Stimulated activated CD8-positive, alpha-beta memory T cell treated with anti-CD3 and anti-CD28 coated beads, Interleukin-4, amount 100 ng/mL, for 4 hours (primary cell): ENCODE results near the gene GPR132.

ENCODE experiments used
- DNase-seq, 2 donors: peaks; one replicate each; pipeline ENCODE4 v3.0.0-alpha.2; 2020; ENCODE audit warnings: low read depth in 2 of 2, low spot score in 1 of 2

GPR132 gene

GRCh38 chr14:105023144-105023543 is 42.1 kb downstream of the GPR132 start:
- DNase-seq, result no peak

DNA sequence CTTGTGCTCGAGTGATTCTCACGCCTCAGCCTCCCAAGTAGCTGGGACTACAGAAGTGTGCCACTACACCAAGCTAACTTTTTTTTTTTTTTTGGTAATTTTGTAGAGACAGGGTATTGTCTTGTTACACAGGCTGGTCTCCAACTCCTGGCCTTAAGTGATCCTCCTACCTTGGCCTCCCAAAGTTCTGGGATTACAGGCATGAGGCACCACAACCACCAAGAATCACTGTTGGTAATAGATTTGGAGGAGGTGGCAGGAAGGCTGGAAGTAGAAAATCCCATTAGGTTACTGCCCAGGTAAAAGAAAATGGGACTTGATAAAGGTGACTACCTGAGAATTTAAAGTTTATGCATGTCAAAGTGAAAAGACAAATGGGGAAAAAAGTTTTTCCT is 43.0 kb downstream of the GPR132 start:
- no peak for DNase-seq

DNA sequence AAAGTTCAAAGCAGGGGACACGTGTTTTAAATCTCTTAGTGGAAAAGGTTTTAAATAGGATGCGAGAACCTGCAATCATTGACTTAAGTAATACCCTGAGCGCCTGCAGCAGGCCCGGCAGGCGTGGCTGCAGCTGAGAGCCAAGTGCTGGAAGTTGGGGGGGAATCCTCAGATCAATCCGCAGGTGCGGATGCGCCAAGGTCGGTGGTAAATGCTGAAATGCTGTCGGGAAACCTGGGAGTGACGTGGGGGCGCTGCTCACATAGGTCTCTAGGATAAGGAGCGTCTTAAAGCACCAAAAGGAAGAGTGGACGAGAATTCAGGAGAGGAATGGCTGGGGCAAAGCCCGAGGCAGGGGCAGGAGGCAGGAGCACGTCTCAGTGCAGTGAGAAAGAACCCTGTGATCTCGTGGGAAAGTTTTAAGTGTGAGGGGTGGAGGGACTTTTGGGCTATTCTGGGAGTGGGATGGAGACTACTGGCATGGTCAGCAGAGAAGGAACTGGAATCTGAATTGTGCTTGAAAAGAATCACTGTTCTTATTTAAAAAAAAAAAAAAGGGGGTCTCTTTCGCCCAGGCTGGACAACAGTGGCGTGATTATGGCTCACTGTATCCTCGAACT is 43.5 kb downstream of the GPR132 start:
- no peak for DNase-seq

GRCh38 chr14:105020815-105021655 is 44.2 kb downstream of the GPR132 start, which contains the start of gene CDCA4:
TSS of gene CDCA4 (minus strand) at chr14:105021083. CDS start at chr14:105011929, 9,154 bp downstream.
- peak; percentile 95 to 96 for DNase-seq

- peak; percentile 22 to 34 for DNase-seq
These were observed 45.1 kb downstream of the GPR132 start for GRCh38 chr14:105019861-105020814.

GRCh38 chr14:105018414-105018813 is 46.8 kb downstream of the GPR132 start:
- DNase-seq, result no peak

- no peak for DNase-seq
These were observed 49.3 kb downstream of the GPR132 start for GRCh38 chr14:105015905-105016304.

GRCh38 chr14:105015242-105015641 is 50.0 kb downstream of the GPR132 start:
- DNase-seq, result no peak

- no peak for DNase-seq
These were observed 50.6 kb downstream of the GPR132 start for GRCh38 chr14:105014631-105015030.

DNA sequence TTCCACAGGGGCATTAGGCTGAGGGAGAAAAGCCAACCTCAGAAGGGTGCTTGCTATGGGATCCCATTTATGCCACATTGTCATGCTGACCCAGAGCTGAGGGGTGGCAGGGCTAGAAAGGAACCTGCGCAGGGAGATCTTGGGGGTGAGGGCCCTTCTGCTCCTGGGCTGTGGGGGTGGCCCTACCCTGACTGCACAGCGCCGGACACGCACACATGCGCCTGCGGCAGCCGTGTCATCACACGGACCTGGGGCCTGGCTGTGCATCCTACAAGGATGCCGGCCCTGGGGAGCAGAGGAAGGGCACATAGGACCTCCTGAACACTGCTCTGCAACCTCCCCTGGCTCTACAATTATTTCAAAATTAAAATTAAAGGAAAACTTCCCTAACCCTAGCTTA is 51.2 kb downstream of the GPR132 start:
- no peak for DNase-seq

- no peak for DNase-seq
These were observed 52.0 kb downstream of the GPR132 start for GRCh38 chr14:105013150-105013785.

DNA sequence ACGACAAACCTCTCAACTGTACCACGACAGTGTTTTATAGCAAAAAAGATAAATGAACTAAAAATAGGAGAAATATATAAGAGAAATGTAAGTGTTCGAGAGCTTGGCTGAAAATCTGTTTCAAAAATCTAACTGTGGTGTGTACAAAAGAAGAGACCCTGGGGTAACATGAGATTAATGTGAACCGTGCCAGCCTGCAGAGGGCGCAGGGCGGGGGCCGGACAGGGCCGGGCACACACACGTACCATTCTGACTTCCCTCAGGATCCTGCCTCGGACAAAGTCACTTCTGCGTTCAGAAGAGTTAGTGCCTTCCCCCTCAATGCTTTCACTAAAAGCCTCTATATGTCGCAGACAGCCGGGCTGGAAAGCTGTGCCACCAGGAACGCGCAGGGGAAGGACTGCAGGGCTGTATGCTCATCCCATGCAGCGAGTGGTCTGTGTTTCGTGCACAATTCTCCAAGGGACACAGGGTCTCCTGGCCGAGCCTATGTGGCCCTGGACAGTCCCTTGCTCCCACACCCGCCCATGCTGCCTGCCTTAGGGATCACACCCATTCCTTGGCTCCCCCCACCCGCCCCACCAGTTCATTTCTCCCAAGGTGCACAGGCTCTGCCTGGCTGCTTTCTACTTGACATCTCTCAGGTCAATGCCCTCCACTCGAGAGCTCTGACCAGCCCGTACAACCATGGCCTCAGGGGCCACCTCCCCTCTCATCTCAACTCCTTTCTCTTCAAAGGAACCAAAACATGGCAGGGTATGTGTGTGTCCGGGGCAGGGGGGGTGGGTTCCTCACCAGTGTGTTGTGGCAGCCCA is 52.9 kb downstream of the GPR132 start:
- DNase-seq, result no peak

GRCh38 chr14:105011312-105011990 is 53.8 kb downstream of the GPR132 start:
- no peak for DNase-seq

DNA sequence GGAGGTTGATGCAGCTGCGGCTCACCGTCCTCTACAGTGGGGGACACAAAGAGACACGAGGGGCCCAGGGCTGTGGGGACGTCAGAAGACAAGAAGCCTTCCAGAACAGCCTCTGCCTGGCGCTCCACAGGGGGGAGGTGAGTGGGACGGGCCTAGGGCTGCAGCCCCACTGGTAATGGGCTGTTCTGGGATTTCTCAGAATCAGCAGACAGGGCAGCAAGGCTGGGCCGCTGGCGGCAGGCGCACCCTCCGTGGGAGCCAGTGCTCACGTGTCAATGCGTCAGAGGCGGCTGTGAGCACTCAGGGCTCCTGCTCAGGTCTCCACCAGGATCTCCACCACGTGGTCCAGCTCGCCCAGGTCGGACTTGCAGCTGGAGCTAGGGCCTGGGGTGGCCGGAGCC is 54.3 kb downstream of the GPR132 start:
- DNase-seq, result no peak

GRCh38 chr14:105010106-105010505 is 55.1 kb downstream of the GPR132 start:
- DNase-seq, result no peak

GRCh38 chr14:105007593-105008264 is 57.5 kb downstream of the GPR132 start:
- DNase-seq, result no peak

DNA sequence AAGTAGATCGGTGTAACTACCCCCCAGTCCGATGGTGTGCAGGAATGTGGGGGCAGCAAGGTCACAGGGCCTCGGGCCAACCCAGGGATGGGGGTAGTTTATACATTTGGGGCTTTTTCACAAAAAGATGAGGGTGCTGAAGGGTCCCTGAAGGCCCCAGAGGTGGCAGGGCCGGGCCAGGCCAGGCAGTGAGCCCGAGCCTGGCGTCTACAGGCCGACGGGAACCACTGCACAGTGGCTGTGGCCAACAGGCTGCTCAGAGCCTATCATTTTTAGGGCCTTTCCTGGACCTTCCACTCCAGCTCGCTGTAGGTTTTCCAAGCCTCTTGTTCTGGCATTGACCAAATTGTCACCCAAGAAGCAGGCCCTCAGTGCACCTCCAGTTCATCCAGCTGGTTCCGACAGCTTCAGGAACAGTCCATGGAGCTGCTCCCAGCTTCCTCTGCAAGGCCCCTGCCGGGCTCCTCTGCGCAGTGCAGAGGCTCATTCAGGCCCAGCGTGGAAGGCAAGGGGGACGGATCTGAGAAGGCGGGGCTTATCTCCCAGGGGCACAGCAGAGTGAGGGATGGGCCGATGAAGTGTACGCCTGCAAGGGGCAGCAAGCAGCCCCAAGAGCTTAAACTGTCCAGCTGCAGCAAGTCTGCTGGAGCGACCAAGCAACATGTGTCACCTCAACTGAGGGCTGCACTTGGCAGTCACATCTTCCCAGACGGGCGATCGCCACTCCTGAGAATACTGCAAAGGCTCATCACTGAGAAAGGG is 58.2 kb downstream of the GPR132 start:
- DNase-seq, result no peak
